ENCODE results near the gene KMT2E.

DNA sequence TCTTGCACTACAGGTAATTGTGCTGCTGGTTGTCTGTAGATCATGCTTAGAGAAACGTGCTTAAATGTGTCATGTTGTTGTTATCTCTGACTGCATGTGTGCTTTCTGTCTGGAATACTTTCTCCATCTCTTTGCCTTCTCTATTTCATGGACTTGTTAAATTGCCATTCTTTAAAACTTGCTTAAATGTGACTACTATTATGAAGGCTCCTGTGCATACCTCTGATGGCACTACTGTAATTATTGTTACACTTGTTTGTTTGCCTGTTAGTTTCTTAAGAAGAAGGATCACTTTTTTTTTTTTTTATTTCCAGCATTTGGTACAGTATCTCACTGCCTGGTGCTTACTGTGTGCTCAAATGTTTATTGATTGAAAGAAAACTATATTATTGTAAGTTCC is 41.6 kb downstream of the KMT2E start:
- TF ChIP-seq POLR2A (IDR thresholded peaks at IDR 0.05; ENCODE audit: low read depth, low read length) (no peak), POLR2AphosphoS5 (IDR thresholded peaks at IDR 0.05; ENCODE audit: low read depth, low read length) (no peak), TAF1 (IDR thresholded peaks at IDR 0.05; ENCODE audit: borderline replicate concordance, low read depth, low read length) (no peak)

All from GM12892 (cell line).